Liver (tissue), 9 donors: ENCODE measurements around the gene DIAPH2. TPM values are rescaled to one million over a fixed set of nuclear protein-coding genes. Genes with fewer than 3 reads are reported as not detected.

Experiments used
- DNase-seq: peaks from one replicate; pipeline ENCODE4 v3.0.0-alpha.2; 2017; ENCODE audit warnings: low spot score
- H3K27ac ChIP-seq, 2 donors: one replicate each; pipeline ENCODE4 v1.7.0; 2013; ENCODE audit warnings: inconsistent platforms in 2 of 2, low read length in 2 of 2, control low read depth in 1 of 2, low read depth in 1 of 2, mild to moderate bottlenecking in 1 of 2
- H3K27me3 ChIP-seq, 4 donors: one replicate each; pipeline versions ENCODE4 v1.6.1 to v1.7.0; 2013; ENCODE audit warnings: low read length in 3 of 4, inconsistent platforms in 1 of 4, mild to moderate bottlenecking in 1 of 4, moderate library complexity in 1 of 4; ENCODE audit not compliant: control insufficient read depth in 4 of 4, insufficient read depth in 4 of 4
- H3K36me3 ChIP-seq, 4 donors: one replicate each; pipeline versions ENCODE4 v1.6.1 to v1.7.0; 2013; ENCODE audit warnings: low read length in 3 of 4, mild to moderate bottlenecking in 3 of 4, low read depth in 1 of 4, moderate library complexity in 1 of 4; ENCODE audit not compliant: control insufficient read depth in 4 of 4, insufficient read depth in 3 of 4
- H3K4me1 ChIP-seq, 4 donors: one replicate each; pipeline versions ENCODE4 v1.6.1 to v1.7.0; 2013; ENCODE audit warnings: low read length in 3 of 4, mild to moderate bottlenecking in 3 of 4, moderate library complexity in 1 of 4; ENCODE audit not compliant: control insufficient read depth in 4 of 4, insufficient read depth in 4 of 4
- H3K4me3 ChIP-seq, 3 donors: one replicate each; pipeline versions ENCODE4 v1.6.1 to v1.7.0; 2013; ENCODE audit warnings: low read length in 3 of 3, control low read depth in 1 of 3, low read depth in 1 of 3, mild to moderate bottlenecking in 1 of 3
- H3K9ac ChIP-seq, 2 donors: one replicate each; pipeline ENCODE4 v1.7.0; 2013; ENCODE audit warnings: low read length in 2 of 2, mild to moderate bottlenecking in 2 of 2, moderate library complexity in 2 of 2, control low read depth in 1 of 2, low read depth in 1 of 2
- H3K9me3 ChIP-seq, 4 donors: one replicate each; pipeline versions ENCODE4 v1.6.1 to v1.7.0; 2013; ENCODE audit warnings: low read length in 3 of 4; ENCODE audit not compliant: control insufficient read depth in 4 of 4
- ATF3 ChIP-seq: IDR thresholded peaks from 2 replicates; pipeline ENCODE4 v1.6.1; 2016; ENCODE audit warnings: antibody characterized with exemption
- CTCF ChIP-seq: fragments of 150-350 bp; IDR thresholded peaks from 2 replicates; pipeline ENCODE4 v1.5.1; 2017; ENCODE audit warnings: improper control_type of control experiment, low read depth, low read length; ENCODE audit not compliant: missing input control
- EGR1 ChIP-seq, 2 donors: IDR thresholded peaks; 2 replicates each; pipeline ENCODE4 v1.6.1; 2016 to 2018; ENCODE audit warnings: antibody characterized with exemption in 2 of 2, low read depth in 2 of 2
- FOXA1 ChIP-seq: IDR thresholded peaks from 2 replicates; pipeline ENCODE4 v1.6.1; 2016; ENCODE audit warnings: antibody characterized with exemption
- FOXA2 ChIP-seq: IDR thresholded peaks from 2 replicates; pipeline ENCODE4 v1.6.1; 2016; ENCODE audit warnings: antibody characterized with exemption
- GABPA ChIP-seq, 2 donors: IDR thresholded peaks in 1 of 2; conservative IDR thresholded peaks in 1 of 2; 2 replicates each; pipeline ENCODE4 v1.6.1; 2016; ENCODE audit warnings: antibody characterized with exemption in 2 of 2, mild to moderate bottlenecking in 1 of 2, moderate library complexity in 1 of 2
- HNF4A ChIP-seq, 2 donors: conservative IDR thresholded peaks; 2 replicates each; pipeline ENCODE4 v1.6.1; 2016; ENCODE audit warnings: antibody characterized with exemption in 2 of 2, mild to moderate bottlenecking in 2 of 2
- HNF4G ChIP-seq: IDR thresholded peaks from 2 replicates; pipeline ENCODE4 v1.6.1; 2016; ENCODE audit warnings: antibody characterized with exemption
- JUND ChIP-seq, 2 donors: IDR thresholded peaks; 2 replicates each; pipeline ENCODE4 v1.6.1; 2016; ENCODE audit warnings: antibody characterized with exemption in 2 of 2
- MAX ChIP-seq: IDR thresholded peaks from 2 replicates; pipeline ENCODE4 v1.6.1; 2016; ENCODE audit warnings: antibody characterized with exemption
- NR2F2 ChIP-seq: IDR thresholded peaks from 2 replicates; pipeline ENCODE4 v1.6.1; 2016; ENCODE audit warnings: antibody characterized with exemption
- RAD21 ChIP-seq, 2 donors: IDR thresholded peaks; 2 replicates each; pipeline ENCODE4 v1.6.1; 2016; ENCODE audit warnings: antibody characterized with exemption in 2 of 2, mild to moderate bottlenecking in 2 of 2
- REST ChIP-seq: IDR thresholded peaks from 2 replicates; pipeline ENCODE4 v1.6.1; 2016; ENCODE audit warnings: antibody characterized with exemption, mild to moderate bottlenecking
- RXRA ChIP-seq, 2 donors: IDR thresholded peaks; 2 replicates each; pipeline ENCODE4 v1.6.1; 2017 to 2018; ENCODE audit warnings: antibody characterized with exemption in 2 of 2, mild to moderate bottlenecking in 1 of 2
- SP1 ChIP-seq: IDR thresholded peaks from 2 replicates; pipeline ENCODE4 v1.6.1; 2018; ENCODE audit warnings: antibody characterized with exemption, mild to moderate bottlenecking
- TAF1 ChIP-seq: conservative IDR thresholded peaks from 2 replicates; pipeline ENCODE4 v1.6.1; 2016; ENCODE audit warnings: antibody characterized with exemption, mild to moderate bottlenecking
- YY1 ChIP-seq: IDR thresholded peaks from 2 replicates; pipeline ENCODE4 v1.6.1; 2016; ENCODE audit warnings: antibody characterized with exemption, mild to moderate bottlenecking
- ZBTB33 ChIP-seq: IDR thresholded peaks from 2 replicates; pipeline ENCODE4 v1.6.1; 2016; ENCODE audit warnings: antibody characterized with exemption
- WGBS: extraction: QIAGEN DNeasy Blood & Tissue Kit; methylation state at CpG from one replicate; pipeline ENCODE4 v1.1.7; 2013; 5-methylcytosine and 5-hydroxymethylcytosine counted together
- polyA plus RNA-seq, 2 donors: library from polyadenylated mRNA; stranded (reverse) in 1 of 2; unstranded in 1 of 2; fragments of 200-250 nt in 1 of 2; fragments of >200 nt in 1 of 2; fragmentation: Nextera tagmentation in 1 of 2; extraction: Ambion mirVana in 1 of 2; gene quantifications; one replicate each; pipeline versions ENCODE4 v1.2.1 to v1.2.3, GENCODE V29; 2013 to 2015
- total RNA-seq, 2 donors: library from RNA; depleted of rRNA; stranded (reverse); fragments of >200 nt; gene quantifications; one replicate each; pipeline ENCODE4 v1.2.3, GENCODE V29; 2014
- donor health status: healthy.
- donor health status: healthy.
- donor health status: healthy.
- donor health status: healthy.
- donor health status: healthy.

Gene DIAPH2
- total and polyA plus RNA-seq, 4 donors, result 2.7 to 16.6 (median 5.3) TPM

GRCh38 chrX:97074400-97074799 is 389.8 kb downstream of the DIAPH2 start:
- Histone ChIP-seq H3K36me3 (no peaks in the 10 kb centered on the region), H3K4me1 (no peaks in the 10 kb centered on the region), H3K27me3 (no peaks in the 10 kb centered on the region), H3K9ac (no peak overlapping the region), H3K27ac (no peak overlapping the region), H3K4me3 (no peak overlapping the region), H3K9me3 (no peaks in the 10 kb centered on the region)
- TF ChIP-seq SP1, result no peak
- no peak for TF ChIP-seq MAX
- no peak for TF ChIP-seq TAF1
- TF ChIP-seq RXRA (IDR thresholded peaks at IDR 0.05), result no peak
- TF ChIP-seq JUND (IDR thresholded peaks at IDR 0.05), result no peak
- TF ChIP-seq RAD21 (IDR thresholded peaks at IDR 0.05), result no peak
- TF ChIP-seq FOXA2, result no peak
- TF ChIP-seq HNF4G, result no peak
- TF ChIP-seq HNF4A (conservative IDR thresholded peaks at IDR 0.05), result no peak
- no peak for DNase-seq

GRCh38 chrX:97089116-97089515 is 404.5 kb downstream of the DIAPH2 start:
- no peak for DNase-seq
- Histone ChIP-seq H3K9ac (no peak overlapping the region), H3K27ac (no peak overlapping the region), H3K36me3 (no peaks in the 10 kb centered on the region), H3K27me3 (no peaks in the 10 kb centered on the region), H3K4me3 (no peak overlapping the region), H3K4me1 (no peaks in the 10 kb centered on the region), H3K9me3 (no peaks in the 10 kb centered on the region)
- TF ChIP-seq HNF4G (no peak), MAX (no peak), RXRA (IDR thresholded peaks at IDR 0.05) (no peak), REST (no peak), JUND (IDR thresholded peaks at IDR 0.05) (no peak), ATF3 (no peak), TAF1 (no peak), YY1 (no peak), ZBTB33 (no peak), EGR1 (IDR thresholded peaks at IDR 0.05; ENCODE audit: low read depth in 2 of 2) (no peak), RAD21 (IDR thresholded peaks at IDR 0.05) (no peak), HNF4A (conservative IDR thresholded peaks at IDR 0.05) (no peak), NR2F2 (no peak), FOXA2 (no peak), GABPA (IDR thresholded peaks at IDR 0.05 in 1 of 2, conservative IDR thresholded peaks at IDR 0.05 in 1 of 2) (no peak), SP1 (no peak), FOXA1 (no peak), CTCF (no peak)
- 100% methylated on average over 1 of the region's 1 CpG for WGBS
